Motor neuron (in vitro differentiated cells): ENCODE measurements around the gene TMEM18. TPM values are rescaled to one million over a fixed set of nuclear protein-coding genes. Genes with fewer than 3 reads are reported as not detected.
A peak's percentile ranks its signal among the peaks of the same experiment; 100 is the strongest.

Experiments used
- ATAC-seq, 8 experiments: fragments of 200-7000 bp; cut with Tn5 transposase; replicated peaks in 6 of 8; 2 replicates each; pipeline ENCODE4 v1.8.0; 2021; ENCODE audit warnings: mild to moderate bottlenecking in 8 of 8, moderate library complexity in 8 of 8
- H3K27ac ChIP-seq, 2 donors: fragments of 250-450 bp; sonication (Bioruptor Pico); 2 replicates each; pipeline ENCODE4 v1.9.0; 2021; ENCODE audit warnings: antibody characterized with exemption in 2 of 2, mild to moderate bottlenecking in 2 of 2, moderate library complexity in 1 of 2
- H3K4me1 ChIP-seq, 2 donors: fragments of 250-450 bp; sonication (Bioruptor Pico); replicated peaks in 1 of 2; 2 replicates each; pipeline ENCODE4 v1.6.1; 2021; ENCODE audit warnings: antibody characterized with exemption in 2 of 2, mild to moderate bottlenecking in 2 of 2, moderate library complexity in 1 of 2
- H3K4me3 ChIP-seq, 5 donors: fragments of 250-450 bp; sonication (Bioruptor Pico); 2 replicates each; pipeline ENCODE4 v1.9.0; 2021; ENCODE audit warnings: antibody characterized with exemption in 5 of 5, mild to moderate bottlenecking in 5 of 5, moderate library complexity in 4 of 5
- WGBS, 10 experiments: fragments of 450-650 bp; shearing (Covaris generic); methylation state at CpG; one replicate each; pipeline ENCODE4 v1.0.0; 2022; 5-methylcytosine and 5-hydroxymethylcytosine counted together
- in situ Hi-C, 9 experiments: fragments of 400-800 bp; cut with MboI; loops; one replicate each; pipeline ENCODE4 v1.15.0; 2021; ENCODE audit warnings: low sequenced_read_pairs in 9 of 9, low pct_unique_long_range_greater_than_20kb in 2 of 9; ENCODE audit not compliant: unreplicated experiment in 9 of 9
- total RNA-seq, 8 experiments: library from RNA; unstranded; fragments of 300-600 nt; gene quantifications; 2 replicates each; pipeline versions ENCODE4 v1.2.3 to v1.2.4, GENCODE V29; 2022

Gene TMEM18
- total RNA-seq, 8 experiments from 2014 or later = 10.5 to 16.0 (median 13.3) TPM

DNA sequence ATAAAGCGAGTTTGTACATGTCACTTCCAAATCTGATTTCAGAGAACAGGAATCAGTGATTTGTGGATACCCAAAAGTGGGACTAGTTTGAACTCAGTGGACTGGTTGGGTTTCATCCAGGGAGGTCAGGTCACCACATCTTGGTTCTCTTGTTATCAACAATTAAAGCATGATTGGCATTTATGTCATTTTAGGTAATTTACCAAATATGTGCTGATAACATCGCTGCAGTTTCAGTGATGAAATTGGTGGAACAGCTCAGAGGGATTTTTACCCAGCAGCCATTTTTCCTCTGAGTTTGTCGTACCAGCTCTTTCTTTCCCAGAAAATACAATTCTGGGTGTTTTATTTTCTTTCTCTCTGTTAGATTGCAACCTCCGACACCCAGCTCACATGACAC lies 33.4 kb downstream of the TMEM18 start:
- no peak overlapping the region for H3K4me3 ChIP-seq
- H3K27ac ChIP-seq = no peak overlapping the region
- peaks cover 0 to 5% of the 10 kb centered on the region in 2 donors for H3K4me1 ChIP-seq
- 30 to 100% (median 69%) methylated on average over 2 to 4 of the region's 4 CpGs; no CpG with 5 or more reads in 2 of the 10 experiments for WGBS, 10 experiments
- in situ Hi-C loops = loop anchor here in 2 of 9 experiments (25.0 kb wide), 1 partner anchor 106 kb away; no protein-coding TSS in a partner anchor
- ATAC-seq = no peak

DNA sequence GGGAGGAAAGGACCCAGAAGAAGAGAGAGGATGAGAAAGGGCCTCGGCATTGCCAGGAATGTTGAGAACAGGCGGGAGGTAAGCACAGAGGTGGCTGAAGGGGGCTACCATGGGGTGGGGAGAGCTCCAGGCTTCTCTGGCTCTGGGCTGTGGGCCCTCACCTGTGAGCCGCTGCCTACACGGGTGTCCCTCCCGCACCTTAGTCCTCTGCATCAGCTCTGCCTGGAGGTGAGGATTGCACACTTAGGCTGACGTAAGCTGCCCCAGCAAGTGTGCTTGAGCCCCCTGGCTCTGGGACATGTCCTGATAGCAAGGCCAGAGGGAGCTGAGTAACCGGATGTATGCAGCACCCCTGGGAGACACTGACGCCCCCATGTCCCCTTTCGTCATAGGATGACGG lies 33.9 kb downstream of the TMEM18 start:
- Histone ChIP-seq H3K4me1 (peaks cover 0 to 5% of the 10 kb centered on the region in 2 donors), H3K27ac (no peak overlapping the region), H3K4me3 (no peak overlapping the region)
- 0 to 100% (median 89%) methylated on average over 1 to 5 of the region's 10 CpGs; no CpG with 5 or more reads in 4 of the 10 experiments for WGBS, 10 experiments
- ATAC-seq = no peak
- in situ Hi-C loops = loop anchor here in 2 of 9 experiments (25.0 kb wide), 1 partner anchor 106 kb away; no protein-coding TSS in a partner anchor

DNA sequence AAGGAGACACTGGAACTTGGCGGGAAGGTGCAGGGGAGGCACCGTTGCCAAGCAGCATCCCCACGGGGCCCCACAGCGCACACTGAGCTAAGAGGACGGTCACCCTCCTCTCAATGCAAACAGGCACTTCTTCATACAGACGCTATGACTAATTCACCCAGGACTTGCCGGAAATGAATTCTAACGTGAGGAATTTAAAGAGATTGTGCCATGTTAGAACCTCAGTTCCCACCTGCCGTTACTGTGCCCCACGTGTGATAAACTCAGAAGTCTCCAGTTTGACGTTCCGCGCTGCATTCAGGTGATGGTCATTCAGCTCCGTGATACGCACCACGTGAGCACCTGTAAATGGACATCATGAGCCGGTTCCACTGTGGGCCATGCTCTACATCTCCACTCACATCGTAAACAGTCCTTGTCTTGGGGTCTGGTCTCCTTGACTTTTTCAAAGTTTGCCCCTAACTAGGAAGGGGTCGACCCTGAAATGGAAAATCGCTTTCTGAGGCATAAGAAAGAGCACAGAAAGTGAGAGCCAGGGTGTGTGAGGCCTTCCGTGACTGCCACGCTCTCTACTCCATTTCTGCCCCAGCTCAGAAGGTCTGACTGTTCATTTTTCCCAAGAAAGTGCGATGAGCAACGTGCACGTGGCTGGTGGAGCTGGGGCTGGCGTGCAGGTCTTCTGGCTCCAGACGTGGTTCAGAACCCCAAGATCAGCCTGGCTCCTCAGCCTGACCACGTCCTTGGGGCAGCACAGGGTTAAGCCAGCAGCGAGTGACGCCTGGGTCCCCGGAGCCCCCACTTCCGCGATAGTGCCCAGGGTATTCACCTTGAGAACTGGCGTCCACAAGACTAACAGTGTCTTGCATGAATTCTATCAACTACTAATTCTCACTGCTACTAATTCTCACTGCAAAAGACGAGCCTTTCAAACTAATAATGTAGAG lies 35.1 kb downstream of the TMEM18 start:
- in situ Hi-C loops = loop anchor here in 2 of 9 experiments (25.0 kb wide), 1 partner anchor 105 kb away; no protein-coding TSS in a partner anchor
- ATAC-seq = peak in 4 of 8 experiments; percentile 24 to 46 (median 36)

DNA sequence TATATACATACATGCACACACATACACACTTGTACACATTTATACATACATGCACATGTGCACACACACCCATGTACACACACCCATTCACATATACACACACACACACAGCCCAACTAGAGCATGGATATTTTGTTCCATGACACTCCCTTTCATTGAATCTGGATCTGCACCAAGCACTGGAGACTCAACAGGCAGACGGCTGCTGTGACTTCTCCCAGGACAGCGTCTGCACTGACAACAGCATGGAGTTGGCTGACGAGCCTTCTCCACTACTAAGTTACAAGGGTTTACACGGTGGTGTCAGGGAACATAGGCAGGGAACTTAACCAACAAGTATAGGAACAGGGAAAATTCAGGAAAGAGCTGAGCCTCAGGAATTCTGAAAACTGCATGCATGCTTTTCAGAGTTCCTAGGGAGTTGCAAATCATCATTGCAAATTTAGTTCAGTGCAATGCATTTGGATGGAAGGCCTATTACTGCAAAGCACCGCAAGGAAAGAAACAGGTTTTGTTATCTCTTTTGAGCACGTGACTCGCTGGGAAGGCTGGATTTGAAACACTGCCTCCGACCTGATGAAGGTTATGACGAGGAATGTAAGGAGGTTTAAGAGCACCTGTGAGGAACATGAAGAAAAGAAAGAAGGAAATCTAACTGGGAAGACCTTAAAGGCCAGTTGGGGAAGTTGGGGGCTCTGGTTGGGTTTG lies 35.9 kb downstream of the TMEM18 start:
- WGBS, 10 experiments = 25 to 88% (median 43%) methylated on average over 1 to 9 of the region's 9 CpGs
- peaks cover 0 to 5% of the 10 kb centered on the region in 2 donors for H3K4me1 ChIP-seq
- no peak overlapping the region for H3K4me3 ChIP-seq
- H3K27ac ChIP-seq = no peak overlapping the region
- peak in 3 of 8 experiments; percentile 31 to 72 (median 53) for ATAC-seq
- in situ Hi-C loops = loop anchor here in 2 of 9 experiments (25.0 kb wide), 1 partner anchor 104 kb away; no protein-coding TSS in a partner anchor

More for the DNA sequence above, 35.1 kb downstream of the TMEM18 start:
- WGBS, 10 experiments = 70 to 93% (median 87%) methylated on average over 3 to 27 of the region's 35 CpGs; no CpG with 5 or more reads in 1 of the 10 experiments
- Histone ChIP-seq H3K4me3 (no peak overlapping the region), H3K4me1 (peaks cover 0 to 5% of the 10 kb centered on the region in 2 donors), H3K27ac (no peak overlapping the region)

DNA sequence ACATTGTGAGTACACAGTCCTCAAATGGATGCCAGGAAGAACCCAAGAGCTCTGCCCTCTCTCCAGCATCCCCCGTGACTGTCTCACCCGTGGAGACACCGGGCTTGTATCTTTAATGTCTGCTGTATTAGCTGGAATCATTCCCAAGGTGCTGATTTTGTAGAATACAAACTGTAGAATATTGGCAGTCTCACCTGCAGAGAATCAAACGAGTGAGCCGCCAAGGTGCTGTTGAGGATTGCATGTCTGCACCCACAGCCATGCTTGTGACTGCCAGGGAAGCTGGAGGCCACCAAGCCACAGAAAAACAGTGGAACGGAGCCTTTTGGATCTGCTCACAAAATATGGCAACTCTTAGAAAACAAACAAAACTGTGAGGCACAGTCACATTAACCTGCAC lies 37.5 kb downstream of the TMEM18 start:
- ATAC-seq = no peak
- WGBS, 10 experiments = 43 to 100% (median 89%) methylated on average over 1 to 6 of the region's 6 CpGs; no CpG with 5 or more reads in 2 of the 10 experiments
- Histone ChIP-seq H3K4me1 (peaks cover 5% of the 10 kb centered on the region in 2 donors), H3K4me3 (no peak overlapping the region), H3K27ac (no peak overlapping the region)
- in situ Hi-C loops = loop anchor here in 2 of 9 experiments (25.0 kb wide), 1 partner anchor 102 kb away; no protein-coding TSS in a partner anchor

DNA sequence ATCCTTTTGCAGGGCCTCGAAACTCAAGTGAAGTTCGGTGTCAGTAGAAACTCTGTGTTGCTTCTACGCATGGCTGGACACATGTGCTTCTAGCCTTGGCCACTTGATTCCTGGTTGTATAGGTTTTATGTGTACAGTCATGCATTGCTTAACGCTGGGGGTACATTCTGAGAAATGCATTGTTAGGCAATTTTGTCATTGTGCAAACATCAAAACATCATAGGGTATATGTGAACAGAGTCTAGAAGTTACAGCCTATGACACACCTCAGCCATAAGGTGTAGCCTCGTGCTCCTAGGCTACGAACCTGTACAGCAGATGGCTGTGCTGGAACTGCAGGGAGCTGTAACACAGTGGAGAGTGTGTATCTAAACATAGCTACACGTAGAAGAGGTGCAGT lies 39.4 kb downstream of the TMEM18 start:
- in situ Hi-C loops = loop anchor here in 2 of 9 experiments (25.0 kb wide), 1 partner anchor 101 kb away; no protein-coding TSS in a partner anchor
- H3K4me3 ChIP-seq = no peak overlapping the region
- 26 to 87% (median 60%) methylated on average over 1 to 6 of the region's 7 CpGs; no CpG with 5 or more reads in 1 of the 10 experiments for WGBS, 10 experiments
- no peak overlapping the region for H3K27ac ChIP-seq
- no peak for ATAC-seq
- peaks cover 5% of the 10 kb centered on the region in 2 donors for H3K4me1 ChIP-seq

DNA sequence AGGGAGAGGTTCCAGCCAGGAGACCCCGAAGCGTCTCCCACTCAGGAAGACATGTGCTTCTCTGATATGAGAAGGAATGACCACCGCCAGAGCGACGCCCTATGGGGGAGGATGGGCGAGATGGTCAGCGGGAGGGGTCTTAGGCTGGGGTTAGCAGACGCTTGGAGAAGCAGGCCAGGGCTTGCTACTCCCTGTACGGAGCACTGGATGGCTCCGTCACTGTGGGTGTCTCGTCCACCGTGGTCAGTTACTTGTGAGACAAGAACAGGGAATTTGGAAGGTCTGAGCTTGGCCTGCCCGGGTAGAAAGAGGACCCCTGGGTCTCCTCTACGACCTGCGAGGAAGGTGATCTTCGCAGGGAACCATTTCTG lies 39.8 kb downstream of the TMEM18 start:
- H3K4me3 ChIP-seq = no peak overlapping the region
- WGBS, 10 experiments = 56 to 100% (median 88%) methylated on average over 1 to 6 of the region's 16 CpGs; no CpG with 5 or more reads in 3 of the 10 experiments
- H3K27ac ChIP-seq = no peak overlapping the region
- ATAC-seq = no peak
- H3K4me1 ChIP-seq = peaks cover 5% of the 10 kb centered on the region in 2 donors
- in situ Hi-C loops = loop anchor here in 2 of 9 experiments (25.0 kb wide), 1 partner anchor 100 kb away; no protein-coding TSS in a partner anchor

DNA sequence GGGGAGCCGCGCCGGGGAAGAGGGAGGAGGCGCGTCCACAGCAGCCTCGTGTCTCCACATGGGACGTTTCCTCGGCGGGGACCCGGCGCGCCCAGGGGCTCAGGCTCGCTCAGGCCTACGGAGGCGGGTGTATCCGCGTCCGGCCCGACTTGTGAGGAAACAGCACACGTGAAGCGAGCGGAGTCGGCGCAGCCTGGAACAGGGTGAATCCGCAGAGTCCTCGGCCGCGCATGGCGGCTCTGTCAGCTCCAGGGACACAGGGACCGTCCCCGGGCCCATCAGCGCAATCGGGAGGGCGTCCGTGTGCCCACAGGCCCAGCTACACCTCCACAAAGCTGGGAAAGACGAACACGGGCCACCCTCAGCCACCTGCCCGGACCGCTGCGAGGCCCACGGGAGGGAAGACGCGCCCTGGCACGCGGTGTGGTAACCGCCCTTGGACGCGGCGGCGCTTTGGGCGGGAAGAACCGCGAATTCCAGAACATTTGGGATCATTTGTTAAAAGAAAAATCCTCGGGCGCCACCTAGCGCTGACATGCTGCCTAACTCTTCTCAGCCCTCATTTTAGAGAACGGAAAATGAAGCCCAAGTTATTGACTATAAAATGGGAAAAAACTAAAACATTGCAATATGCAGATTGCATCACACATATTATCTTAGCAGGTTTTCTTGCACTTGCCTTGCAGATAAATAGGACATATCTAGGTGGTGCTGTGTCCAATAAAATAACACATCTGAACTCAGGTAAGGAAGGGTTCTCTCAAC lies 40.4 kb downstream of the TMEM18 start:
- 2 to 96% (median 13%) methylated on average over 1 to 32 of the region's 57 CpGs; no CpG with 5 or more reads in 4 of the 10 experiments for WGBS, 10 experiments
- peak; percentile 39 to 87 (median 56) for ATAC-seq
- in situ Hi-C loops = loop anchor here in 2 of 9 experiments (25.0 kb wide), 1 partner anchor 100 kb away; no protein-coding TSS in a partner anchor
- peaks cover 5% of the 10 kb centered on the region in 2 donors for H3K4me1 ChIP-seq
- no peak overlapping the region for H3K27ac ChIP-seq
- H3K4me3 ChIP-seq = no peak overlapping the region

DNA sequence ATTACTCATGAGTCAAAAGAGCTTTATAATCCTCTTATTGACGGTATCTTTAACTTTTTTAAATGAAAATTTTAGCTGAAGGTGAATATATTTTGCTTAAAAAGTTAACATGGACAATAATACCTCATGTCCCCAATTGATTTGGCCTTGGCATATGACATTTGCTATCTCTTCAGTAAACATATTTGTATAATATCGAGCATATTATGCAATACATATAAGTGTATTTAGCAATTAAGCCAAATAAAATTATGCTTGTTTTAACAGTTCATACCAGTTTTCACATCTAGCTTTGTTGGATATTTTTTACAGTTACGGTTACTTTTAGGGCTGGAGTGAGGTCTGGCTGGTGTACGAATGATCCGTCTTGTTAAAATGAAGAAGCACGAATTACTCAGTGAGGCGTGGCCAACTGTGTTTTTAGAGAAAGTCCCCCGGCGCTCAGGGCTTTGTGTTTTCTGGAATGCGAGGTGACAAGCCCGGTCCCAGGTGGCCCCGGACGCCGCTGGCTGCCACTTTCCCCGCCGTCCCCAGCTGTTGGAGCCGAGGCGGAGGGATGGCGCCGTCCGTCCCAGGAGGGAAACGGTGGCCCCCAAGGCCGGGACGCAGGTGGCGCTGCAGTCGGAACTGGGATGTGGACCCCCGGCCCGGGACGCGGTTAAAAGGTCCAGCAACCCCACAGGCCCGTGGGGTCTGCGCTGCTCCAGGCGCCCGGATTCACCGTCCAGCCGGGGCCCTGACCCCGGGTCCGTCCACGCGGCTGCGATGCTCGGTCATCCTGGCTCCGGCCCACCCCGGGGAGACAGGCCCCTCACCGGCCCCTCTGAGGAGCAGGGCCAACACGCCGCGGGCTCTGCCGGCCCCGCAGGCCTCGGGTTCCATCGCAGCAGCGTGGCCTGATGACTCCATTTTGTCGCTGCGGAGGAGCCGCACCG lies 41.3 kb downstream of the TMEM18 start:
- Histone ChIP-seq H3K4me3 (no peak overlapping the region), H3K27ac (no peak overlapping the region), H3K4me1 (peaks cover 0 to 5% of the 10 kb centered on the region in 2 donors)
- no peak for ATAC-seq
- in situ Hi-C loops = loop anchor here in 2 of 9 experiments (25.0 kb wide), 1 partner anchor 99 kb away; no protein-coding TSS in a partner anchor
- WGBS, 10 experiments = 63 to 98% (median 94%) methylated on average over 2 to 35 of the region's 57 CpGs; no CpG with 5 or more reads in 2 of the 10 experiments

DNA sequence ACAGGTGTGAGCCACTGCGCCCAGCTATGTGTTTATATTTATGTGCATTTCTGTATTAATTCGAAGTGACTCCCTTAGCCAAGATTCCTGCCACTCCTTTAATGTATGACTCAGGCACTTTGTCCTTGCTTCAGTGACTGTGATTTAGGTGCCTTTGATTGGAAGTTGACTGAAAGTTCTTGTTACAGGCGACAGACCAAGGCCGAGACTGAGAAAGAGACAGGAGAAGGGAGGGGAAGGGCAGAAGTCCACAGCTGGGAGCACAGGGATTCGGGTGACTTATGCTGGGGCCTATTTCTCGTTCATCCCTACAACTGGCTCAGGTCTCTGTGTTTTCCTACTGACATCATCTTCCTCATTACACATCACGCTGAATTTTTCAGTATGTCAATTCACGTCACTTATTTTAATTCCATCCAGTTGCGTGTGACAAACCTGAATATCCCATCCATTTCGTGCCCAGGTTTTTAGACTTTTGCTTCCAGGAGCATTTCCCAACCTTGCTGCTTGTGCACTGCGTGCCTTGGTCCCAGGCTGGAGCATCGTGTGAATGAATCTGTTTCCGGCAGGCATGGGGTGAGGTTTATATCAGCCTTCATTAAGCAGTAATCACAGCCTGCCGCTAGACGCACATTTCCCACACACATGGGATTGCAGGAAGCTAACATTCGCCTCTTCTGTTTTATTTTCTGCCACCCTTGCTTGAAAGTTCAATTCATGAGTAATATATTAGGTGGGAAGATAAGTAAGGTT lies 42.4 kb downstream of the TMEM18 start:
- peak in 7 of 8 experiments; percentile 75 to 88 (median 84) for ATAC-seq
- Histone ChIP-seq H3K4me3 (no peak overlapping the region), H3K4me1 (peaks cover 0 to 5% of the 10 kb centered on the region in 2 donors), H3K27ac (no peak overlapping the region)
- in situ Hi-C loops = loop anchor here in 2 of 9 experiments (25.0 kb wide), 1 partner anchor 98 kb away; no protein-coding TSS in a partner anchor
- 34 to 77% (median 58%) methylated on average over 3 to 14 of the region's 16 CpGs for WGBS, 10 experiments
